Mesenchymal stem cell (in vitro differentiated cells and primary cell): ENCODE measurements around the gene GIMAP8.
"Not testable (repeated sequence)": the region's sequence is repeated elsewhere in the genome, so short reads cannot be mapped to it uniquely, and the experiment has no call there.

ENCODE experiments used
- DNase-seq: peaks from one replicate; pipeline ENCODE4 v3.0.0-alpha.2; 2013
- H2AFZ ChIP-seq: one replicate; pipeline ENCODE4 v1.6.1; 2013; ENCODE audit warnings: low read depth, mild to moderate bottlenecking, control low read depth, inconsistent platforms, low read length, moderate library complexity
- H2AK5ac ChIP-seq: 2 replicates; pipeline ENCODE4 v1.6.1; 2013; ENCODE audit warnings: low read length, moderate library complexity, mild to moderate bottlenecking, inconsistent platforms; ENCODE audit not compliant: severe bottlenecking
- H2BK120ac ChIP-seq: one replicate; pipeline ENCODE4 v1.6.1; 2013; ENCODE audit warnings: low read depth, mild to moderate bottlenecking, inconsistent platforms, low read length, moderate library complexity
- H2BK12ac ChIP-seq, 2 experiments: one replicate each; pipeline ENCODE4 v1.6.1; 2013; ENCODE audit warnings: inconsistent platforms in 2 of 2, low read length in 2 of 2, mild to moderate bottlenecking in 2 of 2, moderate library complexity in 2 of 2, control low read depth in 1 of 2
- H2BK15ac ChIP-seq: one replicate; pipeline ENCODE4 v1.6.1; 2013; ENCODE audit warnings: mild to moderate bottlenecking, low read depth, inconsistent platforms; ENCODE audit not compliant: poor library complexity, severe bottlenecking
- H2BK5ac ChIP-seq: 2 replicates; pipeline ENCODE4 v1.6.1; 2013; ENCODE audit warnings: low read depth, mild to moderate bottlenecking, low read length, control low read depth, inconsistent platforms; ENCODE audit not compliant: poor library complexity, severe bottlenecking
- H3K14ac ChIP-seq, 2 experiments: one replicate each; pipeline ENCODE4 v1.6.1; 2013; ENCODE audit warnings: inconsistent platforms in 2 of 2, low read length in 2 of 2, control low read depth in 1 of 2, mild to moderate bottlenecking in 1 of 2, moderate library complexity in 1 of 2
- H3K18ac ChIP-seq, 2 experiments: one replicate each; pipeline ENCODE4 v1.6.1; 2013; ENCODE audit warnings: inconsistent platforms in 2 of 2, low read length in 2 of 2, control low read depth in 1 of 2, low read depth in 1 of 2, mild to moderate bottlenecking in 1 of 2
- H3K23ac ChIP-seq, 2 experiments: one replicate each; pipeline ENCODE4 v1.6.1; 2013; ENCODE audit warnings: inconsistent platforms in 2 of 2, low read length in 2 of 2, mild to moderate bottlenecking in 2 of 2, moderate library complexity in 2 of 2, control low read depth in 1 of 2
- H3K27ac ChIP-seq: 2 replicates; pipeline ENCODE4 v1.5.1; 2013; ENCODE audit warnings: mild to moderate bottlenecking, moderate library complexity, low read length, control low read depth, inconsistent platforms; ENCODE audit not compliant: poor library complexity, severe bottlenecking
- H3K27me3 ChIP-seq, 2 experiments: 2 replicates each; pipeline versions ENCODE4 v1.6.1 to v1.7.0; 2013; ENCODE audit warnings: low read length in 2 of 2, mild to moderate bottlenecking in 2 of 2, moderate library complexity in 2 of 2, control low read depth in 1 of 2, inconsistent platforms in 1 of 2; ENCODE audit not compliant: control insufficient read depth in 1 of 2, insufficient read depth in 1 of 2
- H3K36me3 ChIP-seq, 2 experiments: 2 replicates each; pipeline versions ENCODE4 v1.6.1 to v1.7.0; 2013; ENCODE audit warnings: low read length in 2 of 2, control low read depth in 1 of 2, inconsistent platforms in 1 of 2, low read depth in 1 of 2, mild to moderate bottlenecking in 1 of 2; ENCODE audit not compliant: insufficient read depth in 2 of 2, control insufficient read depth in 1 of 2
- H3K4ac ChIP-seq, 2 experiments: one replicate each; pipeline ENCODE4 v1.6.1; 2013; ENCODE audit warnings: inconsistent platforms in 2 of 2, low read length in 2 of 2, mild to moderate bottlenecking in 2 of 2, moderate library complexity in 2 of 2, control low read depth in 1 of 2, low read depth in 1 of 2
- H3K4me1 ChIP-seq: 2 replicates; pipeline ENCODE4 v1.6.1; 2013; ENCODE audit warnings: low read depth, low read length, control low read depth; ENCODE audit not compliant: control insufficient read depth, insufficient read depth
- H3K4me2 ChIP-seq: 2 replicates; pipeline ENCODE4 v1.6.1; 2013; ENCODE audit warnings: low read length, mild to moderate bottlenecking, inconsistent platforms; ENCODE audit not compliant: poor library complexity, severe bottlenecking
- H3K4me3 ChIP-seq, 2 experiments: 2 replicates each; pipeline versions ENCODE4 v1.5.1 to v1.7.0; 2013; ENCODE audit warnings: low read length in 2 of 2, mild to moderate bottlenecking in 2 of 2, control low read depth in 1 of 2, low read depth in 1 of 2; ENCODE audit not compliant: insufficient read depth in 1 of 2
- H3K79me1 ChIP-seq: replicated peaks from 2 replicates; pipeline ENCODE4 v1.6.1; 2013; ENCODE audit warnings: mild to moderate bottlenecking, control low read depth, low read length, inconsistent platforms; ENCODE audit not compliant: poor library complexity, severe bottlenecking
- H3K9ac ChIP-seq: 2 replicates; pipeline ENCODE4 v1.7.0; 2013; ENCODE audit warnings: mild to moderate bottlenecking, low read length, moderate library complexity
- H3K9me3 ChIP-seq: 2 replicates; pipeline ENCODE4 v1.7.0; 2013; ENCODE audit warnings: mild to moderate bottlenecking, low read length; ENCODE audit not compliant: control insufficient read depth
- H4K8ac ChIP-seq: one replicate; pipeline ENCODE4 v1.6.1; 2013; ENCODE audit warnings: inconsistent platforms, mild to moderate bottlenecking, low read length, moderate library complexity
- H4K91ac ChIP-seq: one replicate; pipeline ENCODE4 v1.6.1; 2013; ENCODE audit warnings: mild to moderate bottlenecking, low read length, inconsistent platforms
- WGBS: methylation state at CpG from one replicate; pipeline ENCODE4 v1.1.7; 2013; ENCODE audit warnings: mixed read lengths; 5-methylcytosine and 5-hydroxymethylcytosine counted together

The GIMAP8 gene

DNA sequence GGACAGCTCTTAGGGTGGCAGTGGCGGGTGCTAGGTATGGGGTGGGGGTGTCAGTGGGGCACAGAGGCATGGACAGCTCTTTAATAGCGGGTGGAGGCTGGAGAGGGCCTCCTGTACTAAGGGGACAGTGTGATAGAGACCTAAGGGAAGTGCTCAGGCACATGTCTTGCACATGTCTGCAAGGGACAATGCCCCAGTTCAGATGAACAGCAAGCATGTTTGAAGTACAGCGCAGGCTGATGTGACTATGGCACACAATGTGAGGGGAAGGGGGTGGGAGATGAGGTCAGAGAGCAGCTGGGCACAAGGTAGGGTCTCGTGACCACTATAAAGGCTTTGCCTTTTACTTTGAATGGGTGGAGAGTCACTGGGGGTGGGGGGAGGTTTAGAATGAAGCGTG lies 3.5 kb downstream of the GIMAP8 start:
- no peak overlapping the region for H3K4me2 ChIP-seq
- no peak overlapping the region for H2BK15ac ChIP-seq
- DNase-seq = no peak
- H4K91ac ChIP-seq = no peak overlapping the region
- H2AK5ac ChIP-seq = no peak overlapping the region
- no peak overlapping the region for H3K27ac ChIP-seq
- H3K9ac ChIP-seq = no peak overlapping the region
- H3K36me3 ChIP-seq = no peaks in the 10 kb centered on the region
- H3K79me1 ChIP-seq = no peaks in the 10 kb centered on the region
- H3K9me3 ChIP-seq = no peaks in the 10 kb centered on the region
- no peak overlapping the region for H3K14ac ChIP-seq
- H3K27me3 ChIP-seq = peaks cover 26 to 38% of the 10 kb centered on the region in 2 experiments
- H2BK120ac ChIP-seq = no peak overlapping the region
- no peak overlapping the region for H4K8ac ChIP-seq
- no peak overlapping the region for H2AFZ ChIP-seq
- no peak overlapping the region for H3K18ac ChIP-seq
- no peak overlapping the region for H3K4ac ChIP-seq
- no peak overlapping the region for H3K4me3 ChIP-seq
- 65% methylated on average over 5 of the region's 5 CpGs for WGBS
- no peaks in the 10 kb centered on the region for H3K4me1 ChIP-seq
- no peak overlapping the region for H3K23ac ChIP-seq
- no peak overlapping the region for H2BK5ac ChIP-seq
- H2BK12ac ChIP-seq = no peak overlapping the region

DNA sequence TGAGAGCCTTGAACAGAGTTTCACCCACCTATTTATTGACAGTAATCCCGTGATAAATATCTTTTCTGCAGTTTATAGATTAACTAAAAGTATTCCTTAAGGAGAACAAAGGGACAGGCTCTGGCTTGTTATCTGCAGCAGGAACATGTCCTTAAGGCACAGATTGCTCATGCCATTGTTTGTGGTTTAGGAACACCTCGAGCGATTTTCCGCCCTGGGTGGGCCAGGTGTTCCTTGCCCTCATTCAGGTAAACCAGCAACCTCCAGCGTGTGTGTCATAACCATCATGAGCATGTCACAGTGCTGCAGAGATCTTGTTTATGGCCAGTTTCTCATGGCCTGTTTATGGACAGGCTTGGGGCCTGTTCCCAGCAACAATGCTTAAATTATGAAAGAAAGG lies 6.6 kb downstream of the GIMAP8 start:
- not testable (repeated sequence) for H3K9ac ChIP-seq, H3K23ac ChIP-seq, H3K27ac ChIP-seq, H3K4me2 ChIP-seq, H2BK5ac ChIP-seq, H2AK5ac ChIP-seq, H3K79me1 ChIP-seq, H2AFZ ChIP-seq, H3K4ac ChIP-seq, H3K36me3 ChIP-seq, H2BK12ac ChIP-seq, H3K14ac ChIP-seq, H2BK120ac ChIP-seq, DNase-seq, H4K91ac ChIP-seq, H2BK15ac ChIP-seq, H3K4me3 ChIP-seq, H4K8ac ChIP-seq, H3K18ac ChIP-seq, H3K27me3 ChIP-seq, H3K4me1 ChIP-seq
- peaks cover 24% of the 10 kb centered on the region for H3K9me3 ChIP-seq
- WGBS = 74% methylated on average over 4 of the region's 5 CpGs

DNA sequence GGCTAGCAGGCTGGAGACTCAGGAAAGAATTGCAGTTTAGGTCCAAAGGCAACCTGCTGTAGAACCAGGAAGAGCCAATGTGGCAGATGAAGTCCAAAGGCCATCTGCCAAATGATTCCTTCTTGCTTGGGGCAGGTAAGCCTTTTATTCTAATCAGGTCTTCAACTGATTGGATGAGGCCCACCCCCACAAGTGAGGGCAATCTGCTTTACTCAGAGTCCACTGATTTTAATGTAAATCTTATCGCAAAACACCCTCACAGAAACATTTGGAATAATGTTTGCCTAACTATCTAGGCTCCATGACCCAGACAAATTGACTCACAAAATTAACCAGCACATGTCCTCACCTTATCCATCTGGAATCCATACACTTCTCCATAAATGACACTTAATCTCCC lies 7.8 kb downstream of the GIMAP8 start:
- Histone ChIP-seq H2BK120ac (no peak overlapping the region), H3K4me1 (no peaks in the 10 kb centered on the region), H3K18ac (no peak overlapping the region), H3K4me3 (no peak overlapping the region), H2AFZ (no peak overlapping the region), H3K9ac (no peak overlapping the region), H2BK5ac (no peak overlapping the region), H2BK15ac (no peak overlapping the region), H3K4ac (no peak overlapping the region), H3K79me1 (no peaks in the 10 kb centered on the region), H3K14ac (no peak overlapping the region), H3K36me3 (no peaks in the 10 kb centered on the region), H3K27me3 (peaks cover 0 to 6% of the 10 kb centered on the region in 2 experiments), H3K23ac (no peak overlapping the region), H2AK5ac (no peak overlapping the region), H4K8ac (no peak overlapping the region), H3K4me2 (no peak overlapping the region), H3K9me3 (peaks cover 27% of the 10 kb centered on the region), H2BK12ac (no peak overlapping the region), H4K91ac (no peak overlapping the region), H3K27ac (no peak overlapping the region)
- no peak for DNase-seq
- whole genome bisulfite sequencing = 85% methylated on average over 1 of the region's 1 CpG

DNA sequence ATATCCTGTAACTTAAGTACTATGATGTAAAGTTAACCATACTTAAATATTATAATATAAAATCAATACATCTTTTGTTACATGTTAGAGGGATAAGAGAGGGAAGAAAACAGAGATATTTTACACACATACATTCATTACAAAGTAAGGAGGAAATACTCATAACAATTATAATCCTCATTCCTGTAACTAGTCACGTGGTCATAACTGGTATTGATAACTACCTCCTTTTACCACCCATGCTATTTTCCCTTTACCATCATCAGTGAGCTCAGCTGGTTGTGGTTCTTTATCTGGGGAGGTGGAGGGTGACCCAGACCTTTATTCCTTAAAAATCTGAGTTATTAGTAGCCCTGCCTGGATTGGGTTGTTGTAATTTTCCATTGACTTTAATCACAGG lies 8.3 kb downstream of the GIMAP8 start:
- Histone ChIP-seq H2BK12ac (no peak overlapping the region), H3K79me1 (no peaks in the 10 kb centered on the region), H4K91ac (no peak overlapping the region), H2AK5ac (no peak overlapping the region), H2BK5ac (no peak overlapping the region), H3K14ac (no peak overlapping the region), H3K23ac (no peak overlapping the region), H2BK15ac (no peak overlapping the region), H2BK120ac (no peak overlapping the region), H3K27me3 (peaks cover 0 to 6% of the 10 kb centered on the region in 2 experiments), H3K4me2 (no peak overlapping the region), H3K27ac (no peak overlapping the region), H3K4me3 (no peak overlapping the region), H3K4me1 (no peaks in the 10 kb centered on the region), H3K18ac (no peak overlapping the region), H2AFZ (no peak overlapping the region), H3K4ac (no peak overlapping the region), H3K36me3 (no peaks in the 10 kb centered on the region), H4K8ac (no peak overlapping the region), H3K9me3 (peaks cover 27% of the 10 kb centered on the region), H3K9ac (no peak overlapping the region)
- 20% methylated on average over 1 of the region's 1 CpG for WGBS
- DNase-seq = no peak
